Mammary epithelial cell (primary cell): ENCODE data around the gene PARD6A.

ENCODE experiments used
- EZH2 ChIP-seq: IDR thresholded peaks from 2 replicates; pipeline ENCODE4 v1.6.1; 2012; ENCODE audit warnings: low read length, inconsistent platforms, borderline replicate concordance
- TF ChIP-seq, protein P1 (sequence below), 2 donors: IDR thresholded peaks in 1 of 2; conservative IDR thresholded peaks in 1 of 2; 2 replicates each; pipeline ENCODE4 v1.5.1; 2011 to 2012; ENCODE audit warnings: inconsistent platforms in 2 of 2, low read length in 2 of 2, mild to moderate bottlenecking in 2 of 2, control low read depth in 1 of 2, low read depth in 1 of 2; ENCODE audit not compliant: insufficient read depth in 1 of 2; ENCODE audit errors: extremely low read depth in 1 of 2

DNA sequence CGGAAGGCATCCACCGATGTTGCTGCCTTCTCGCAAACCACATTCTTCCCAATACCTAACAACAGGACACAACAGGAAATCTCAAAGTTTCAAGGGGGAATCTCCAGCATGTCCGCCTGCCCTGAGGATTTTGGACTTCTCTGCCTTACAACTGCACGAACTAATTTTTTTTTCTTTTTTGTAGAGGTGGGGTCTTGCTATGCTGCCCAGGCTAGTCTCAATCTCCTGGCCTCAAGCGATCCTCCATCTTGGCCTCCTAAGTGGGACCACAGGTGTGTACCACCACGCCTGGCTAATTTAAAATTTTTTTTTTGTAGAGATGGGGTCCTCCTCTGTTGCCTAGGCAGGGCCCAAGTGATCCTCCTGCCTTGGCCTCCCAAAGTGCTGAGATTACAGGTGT, 15.2 kb downstream of the PARD6A start:
- TF ChIP-seq, protein P1, sequence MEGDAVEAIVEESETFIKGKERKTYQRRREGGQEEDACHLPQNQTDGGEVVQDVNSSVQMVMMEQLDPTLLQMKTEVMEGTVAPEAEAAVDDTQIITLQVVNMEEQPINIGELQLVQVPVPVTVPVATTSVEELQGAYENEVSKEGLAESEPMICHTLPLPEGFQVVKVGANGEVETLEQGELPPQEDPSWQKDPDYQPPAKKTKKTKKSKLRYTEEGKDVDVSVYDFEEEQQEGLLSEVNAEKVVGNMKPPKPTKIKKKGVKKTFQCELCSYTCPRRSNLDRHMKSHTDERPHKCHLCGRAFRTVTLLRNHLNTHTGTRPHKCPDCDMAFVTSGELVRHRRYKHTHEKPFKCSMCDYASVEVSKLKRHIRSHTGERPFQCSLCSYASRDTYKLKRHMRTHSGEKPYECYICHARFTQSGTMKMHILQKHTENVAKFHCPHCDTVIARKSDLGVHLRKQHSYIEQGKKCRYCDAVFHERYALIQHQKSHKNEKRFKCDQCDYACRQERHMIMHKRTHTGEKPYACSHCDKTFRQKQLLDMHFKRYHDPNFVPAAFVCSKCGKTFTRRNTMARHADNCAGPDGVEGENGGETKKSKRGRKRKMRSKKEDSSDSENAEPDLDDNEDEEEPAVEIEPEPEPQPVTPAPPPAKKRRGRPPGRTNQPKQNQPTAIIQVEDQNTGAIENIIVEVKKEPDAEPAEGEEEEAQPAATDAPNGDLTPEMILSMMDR (conservative IDR thresholded peaks at IDR 0.05 in 1 of 2, IDR thresholded peaks at IDR 0.05 in 1 of 2; ENCODE audit: extremely low read depth in 1 of 2, insufficient read depth in 1 of 2, low read depth in 1 of 2, low read length in 2 of 2) = no peak
- TF ChIP-seq EZH2 = no peak
